WERI-Rb-1 (cell line): ENCODE data around the gene MROH7.

ENCODE experiments used
- DNase-seq: peaks from one replicate; pipeline ENCODE4 v3.0.0-alpha.2; 2020
- H3K27ac ChIP-seq: fragments of 250-450 bp; sonication (Bioruptor Pico); 2 replicates; pipeline ENCODE4 v1.5.1; 2020; ENCODE audit warnings: mild to moderate bottlenecking, moderate library complexity
- H3K27me3 ChIP-seq: fragments of 250-450 bp; sonication (Bioruptor Pico); 2 replicates; pipeline ENCODE4 v1.5.1; 2021; ENCODE audit warnings: mild to moderate bottlenecking, low read depth, moderate library complexity; ENCODE audit not compliant: insufficient read depth, severe bottlenecking
- H3K36me3 ChIP-seq: fragments of 250-450 bp; sonication (Bioruptor Pico); 2 replicates; pipeline ENCODE4 v1.5.1; 2020; ENCODE audit warnings: mild to moderate bottlenecking, moderate library complexity
- H3K4me3 ChIP-seq: 2 replicates; pipeline ENCODE4 v1.5.1; 2011; ENCODE audit warnings: low read depth, mild to moderate bottlenecking, control low read depth, low read length
- H3K9me3 ChIP-seq: fragments of 250-450 bp; sonication (Bioruptor Pico); 2 replicates; pipeline ENCODE4 v1.5.1; 2021; ENCODE audit warnings: mild to moderate bottlenecking, moderate library complexity; ENCODE audit not compliant: severe bottlenecking
- CTCF ChIP-seq: IDR thresholded peaks from 2 replicates; pipeline ENCODE4 v1.5.1; 2011; ENCODE audit warnings: low read depth, mild to moderate bottlenecking, control low read depth, inconsistent platforms, low read length

Gene MROH7

GRCh38 chr1:54705153-54705552 lies 63.6 kb downstream of the MROH7 start:
- no peaks in the 10 kb centered on the region for H3K27me3 ChIP-seq
- H3K9me3 ChIP-seq = no peaks in the 10 kb centered on the region
- no peak overlapping the region for H3K27ac ChIP-seq
- H3K36me3 ChIP-seq = no peaks in the 10 kb centered on the region
- TF ChIP-seq CTCF = no peak
- H3K4me3 ChIP-seq = no peak overlapping the region
- no peak for DNase-seq

- Histone ChIP-seq H3K4me3 (no peak overlapping the region), H3K27me3 (no peaks in the 10 kb centered on the region), H3K36me3 (no peaks in the 10 kb centered on the region), H3K27ac (no peak overlapping the region), H3K9me3 (no peaks in the 10 kb centered on the region)
- DNase-seq = no peak
- TF ChIP-seq CTCF = no peak
Measured at GRCh38 chr1:54706419-54706818, 64.8 kb downstream of the MROH7 start.

- H3K36me3 ChIP-seq = no peaks in the 10 kb centered on the region
- DNase-seq = no peak
Measured at GRCh38 chr1:54708385-54708784, 66.8 kb downstream of the MROH7 start.

GRCh38 chr1:54709547-54710292 lies 68.1 kb downstream of the MROH7 start:
- no peaks in the 10 kb centered on the region for H3K27me3 ChIP-seq
- no peak for TF ChIP-seq CTCF
- H3K4me3 ChIP-seq = no peak overlapping the region
- H3K9me3 ChIP-seq = no peaks in the 10 kb centered on the region
- H3K36me3 ChIP-seq = no peaks in the 10 kb centered on the region
- DNase-seq = no peak
- no peak overlapping the region for H3K27ac ChIP-seq

More at GRCh38 chr1:54708385-54708784, 66.8 kb downstream of the MROH7 start:
- Histone ChIP-seq H3K4me3 (no peak overlapping the region), H3K9me3 (no peaks in the 10 kb centered on the region), H3K27ac (no peak overlapping the region), H3K27me3 (no peaks in the 10 kb centered on the region)
- no peak for TF ChIP-seq CTCF

GRCh38 chr1:54710434-54710833 lies 68.8 kb downstream of the MROH7 start:
- no peak overlapping the region for H3K27ac ChIP-seq

More at GRCh38 chr1:54710434-54710833, 68.8 kb downstream of the MROH7 start:
- Histone ChIP-seq H3K36me3 (no peaks in the 10 kb centered on the region), H3K9me3 (no peaks in the 10 kb centered on the region), H3K27me3 (no peaks in the 10 kb centered on the region), H3K4me3 (no peak overlapping the region)
- no peak for TF ChIP-seq CTCF
- DNase-seq = no peak
